Muscle layer of colon (tissue), 2 donors: ENCODE results near the gene RGL2.

Source experiments
- H3K27ac ChIP-seq: one replicate; pipeline ENCODE4 v1.7.0; 2013; ENCODE audit warnings: low read depth, mild to moderate bottlenecking, low read length, moderate library complexity
- H3K27me3 ChIP-seq, 2 donors: one replicate each; pipeline ENCODE4 v1.7.0; 2013; ENCODE audit warnings: low read length in 2 of 2, mild to moderate bottlenecking in 2 of 2; ENCODE audit not compliant: insufficient read depth in 2 of 2, control insufficient read depth in 1 of 2
- H3K36me3 ChIP-seq: one replicate; pipeline ENCODE4 v1.7.0; 2013; ENCODE audit warnings: mild to moderate bottlenecking, low read length; ENCODE audit not compliant: insufficient read depth
- H3K4me1 ChIP-seq: one replicate; pipeline ENCODE4 v1.7.0; 2013; ENCODE audit warnings: mild to moderate bottlenecking, low read length; ENCODE audit not compliant: insufficient read depth
- H3K4me3 ChIP-seq, 2 donors: one replicate each; pipeline ENCODE4 v1.7.0; 2013; ENCODE audit warnings: low read length in 2 of 2, low read depth in 1 of 2, mild to moderate bottlenecking in 1 of 2, moderate library complexity in 1 of 2
- H3K9ac ChIP-seq: one replicate; pipeline ENCODE4 v1.7.0; 2013; ENCODE audit warnings: low read length
- H3K9me3 ChIP-seq: one replicate; pipeline ENCODE4 v1.7.0; 2013; ENCODE audit warnings: mild to moderate bottlenecking, low read length
- donor health status: abdominal sarcoma.
- donor health status: Adenocarcinoma of cecum.

RGL2 gene

GRCh38 chr6:33299237-33299944 is 649 bp upstream of the RGL2 start:
- no peaks in the 10 kb centered on the region for H3K27me3 ChIP-seq

GRCh38 chr6:33297956-33298772 is 578 bp downstream of the RGL2 start:
- no peaks in the 10 kb centered on the region for H3K27me3 ChIP-seq
- H3K9ac ChIP-seq, result peak overlapping the region; percentile 76
- peak overlapping the region; percentile 86 to 96 for H3K4me3 ChIP-seq
- H3K4me1 ChIP-seq, result peaks cover 18% of the 10 kb centered on the region
- no peaks in the 10 kb centered on the region for H3K9me3 ChIP-seq
- H3K27ac ChIP-seq, result peak overlapping the region; percentile 98
- H3K36me3 ChIP-seq, result peaks cover 28% of the 10 kb centered on the region

More at GRCh38 chr6:33299237-33299944, 649 bp upstream of the RGL2 start:
- peak overlapping the region; percentile 97 for H3K9ac ChIP-seq
- H3K9me3 ChIP-seq, result no peaks in the 10 kb centered on the region
- H3K36me3 ChIP-seq, result peaks cover 25% of the 10 kb centered on the region
- peaks cover 18% of the 10 kb centered on the region for H3K4me1 ChIP-seq
- peak overlapping the region; percentile 86 to 96 for H3K4me3 ChIP-seq
- peak overlapping the region; percentile 98 for H3K27ac ChIP-seq

DNA sequence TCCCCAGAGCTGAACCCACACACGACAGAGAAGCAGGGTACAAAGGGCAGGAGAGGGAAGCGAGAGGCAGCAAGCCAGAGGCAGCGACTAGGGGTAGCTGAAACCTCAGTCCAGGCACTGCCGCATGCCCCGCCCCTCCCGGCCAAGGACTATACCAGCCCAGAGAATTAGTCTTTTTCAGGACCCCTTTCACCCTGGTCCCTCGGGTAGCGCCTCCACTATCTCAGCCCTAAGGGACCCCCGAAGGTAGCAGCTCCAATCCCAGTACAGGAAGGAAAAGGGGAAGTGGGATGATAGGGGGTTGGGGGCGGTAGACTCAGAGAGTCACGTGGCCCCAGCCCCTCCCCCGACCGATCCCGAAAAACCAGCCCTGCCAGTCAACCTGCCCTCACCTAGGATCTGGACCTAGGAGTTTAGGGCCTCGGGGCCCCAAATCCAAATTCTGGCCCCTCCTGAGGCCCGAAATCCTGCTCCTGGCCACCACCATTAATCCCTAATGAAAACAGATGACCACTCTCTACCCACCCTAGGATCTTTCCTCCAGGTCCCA is 1.3 kb downstream of the RGL2 start:
- H3K36me3 ChIP-seq, result peaks cover 35% of the 10 kb centered on the region

DNA sequence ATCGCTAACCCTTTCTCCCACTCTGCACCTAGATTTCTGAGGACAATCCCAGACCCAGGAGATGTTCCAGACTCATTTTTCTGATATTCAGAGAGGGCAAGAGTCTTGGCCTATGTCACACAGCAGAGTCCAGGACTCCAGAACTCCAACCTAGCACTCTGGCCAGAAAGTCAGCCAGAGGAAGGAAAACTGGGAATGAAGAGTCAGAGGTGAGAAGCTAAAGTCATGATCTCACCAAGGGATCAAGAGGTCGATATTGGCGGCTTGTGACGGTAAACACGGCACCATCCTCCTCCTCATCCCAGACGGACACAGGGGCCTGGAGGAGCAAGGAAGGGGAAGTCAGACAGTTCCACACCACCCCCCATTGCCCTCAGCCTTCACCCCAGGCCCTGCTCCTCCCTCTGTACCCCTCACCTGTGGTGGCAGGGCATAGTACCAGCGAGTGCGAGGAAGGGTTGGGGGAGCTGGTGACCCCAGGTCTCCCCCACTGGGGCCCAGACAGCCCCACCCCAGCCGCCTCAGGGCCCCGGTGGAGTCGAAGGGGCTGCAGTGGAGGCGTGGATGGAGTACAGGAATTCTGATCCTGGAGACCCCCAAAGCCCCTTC is 1.8 kb downstream of the RGL2 start:
- Histone ChIP-seq H3K4me3 (peak overlapping the region; percentile 24 to 63), H3K9ac (peak overlapping the region; percentile 27), H3K27ac (peak overlapping the region; percentile 75), H3K36me3 (peaks cover 40% of the 10 kb centered on the region), H3K27me3 (no peaks in the 10 kb centered on the region), H3K9me3 (no peaks in the 10 kb centered on the region), H3K4me1 (peaks cover 18% of the 10 kb centered on the region)

More for the DNA sequence above, 1.3 kb downstream of the RGL2 start:
- H3K9me3 ChIP-seq, result no peaks in the 10 kb centered on the region
- H3K27ac ChIP-seq, result peak overlapping the region; percentile 75
- no peaks in the 10 kb centered on the region for H3K27me3 ChIP-seq
- H3K9ac ChIP-seq, result peak overlapping the region; percentile 27
- peaks cover 18% of the 10 kb centered on the region for H3K4me1 ChIP-seq
- peak overlapping the region; percentile 24 to 63 for H3K4me3 ChIP-seq

GRCh38 chr6:33295621-33296369 is 2.9 kb downstream of the RGL2 start:
- Histone ChIP-seq H3K9me3 (no peaks in the 10 kb centered on the region), H3K27me3 (no peaks in the 10 kb centered on the region), H3K27ac (no peak overlapping the region), H3K4me1 (peaks cover 18% of the 10 kb centered on the region), H3K4me3 (no peak overlapping the region), H3K9ac (no peak overlapping the region), H3K36me3 (peaks cover 49% of the 10 kb centered on the region)

DNA sequence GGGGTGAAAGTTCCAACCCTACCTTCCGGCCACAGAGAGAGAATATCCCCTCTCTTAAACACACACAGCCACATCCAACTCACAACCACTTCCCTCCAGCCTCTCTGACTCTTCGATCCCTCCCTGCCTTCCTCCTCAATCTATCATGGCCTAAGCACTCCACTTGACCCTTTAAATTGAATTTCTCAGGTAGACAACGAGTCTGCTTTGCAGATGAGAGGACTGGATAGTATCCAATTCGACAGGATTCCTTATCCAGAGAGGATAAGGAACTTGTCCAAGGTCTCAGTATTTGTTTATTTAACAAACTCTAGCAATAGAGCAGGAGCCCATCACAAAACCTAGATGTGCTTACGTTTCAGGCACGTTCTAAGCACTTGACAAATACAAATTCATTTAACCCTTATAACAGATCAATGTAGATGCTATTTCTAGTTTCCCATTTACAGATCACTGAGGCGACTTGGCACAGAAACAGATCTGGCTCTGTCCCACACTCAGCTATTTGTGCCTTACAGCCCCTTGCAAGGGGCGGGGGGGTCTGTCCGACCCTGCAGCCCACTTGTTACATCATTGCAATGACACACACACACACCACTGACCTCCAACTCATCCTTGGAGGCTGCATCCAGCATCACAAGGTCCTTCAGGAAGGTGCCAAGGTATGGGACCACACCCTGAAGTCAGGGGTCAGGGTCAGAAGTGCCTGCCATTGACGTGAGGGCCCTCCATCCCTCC is 4.5 kb downstream of the RGL2 start:
- H3K36me3 ChIP-seq, result peaks cover 49% of the 10 kb centered on the region
- no peak overlapping the region for H3K9ac ChIP-seq

DNA sequence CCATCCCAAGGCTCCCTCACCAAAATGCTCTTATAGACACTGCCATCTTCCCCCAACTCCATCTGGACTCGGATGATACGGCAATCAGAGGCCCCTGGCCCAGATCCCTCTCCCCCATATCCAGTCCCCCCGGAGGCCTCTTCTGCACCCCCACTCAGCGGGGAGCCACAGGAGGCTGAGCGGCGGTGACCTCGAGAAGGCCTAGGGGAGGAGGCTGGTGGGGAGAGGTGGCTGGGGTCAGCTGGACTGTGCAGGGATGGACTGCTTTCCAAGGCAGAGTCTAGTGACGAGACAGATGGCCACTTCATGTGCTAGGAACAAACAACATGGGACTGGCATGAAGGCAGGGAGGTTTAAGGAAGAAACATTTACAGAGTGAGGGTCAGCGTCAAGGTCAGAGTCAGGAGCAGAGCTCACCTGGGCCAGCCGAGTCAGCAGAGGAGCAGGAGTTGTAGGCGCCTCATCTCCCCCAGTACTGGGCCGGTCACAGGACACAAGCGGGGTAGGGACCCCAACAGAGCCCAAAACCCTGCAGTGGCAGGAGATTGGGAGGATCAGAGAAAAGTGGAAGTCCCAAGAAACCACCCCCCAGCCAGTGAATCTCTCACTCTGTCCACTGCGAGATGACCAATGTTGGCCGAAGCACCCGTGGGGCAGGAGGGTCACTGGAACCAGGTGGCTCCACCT is 5.6 kb downstream of the RGL2 start:
- no peak overlapping the region for H3K4me3 ChIP-seq
- H3K36me3 ChIP-seq, result peaks cover 49% of the 10 kb centered on the region
- H3K4me1 ChIP-seq, result peaks cover 23% of the 10 kb centered on the region
- no peak overlapping the region for H3K27ac ChIP-seq
- H3K9ac ChIP-seq, result no peak overlapping the region
- H3K9me3 ChIP-seq, result no peaks in the 10 kb centered on the region
- no peaks in the 10 kb centered on the region for H3K27me3 ChIP-seq

More for the DNA sequence above, 4.5 kb downstream of the RGL2 start:
- H3K4me1 ChIP-seq, result peaks cover 18% of the 10 kb centered on the region
- no peaks in the 10 kb centered on the region for H3K27me3 ChIP-seq
- H3K27ac ChIP-seq, result no peak overlapping the region
- H3K4me3 ChIP-seq, result no peak overlapping the region
- no peaks in the 10 kb centered on the region for H3K9me3 ChIP-seq

DNA sequence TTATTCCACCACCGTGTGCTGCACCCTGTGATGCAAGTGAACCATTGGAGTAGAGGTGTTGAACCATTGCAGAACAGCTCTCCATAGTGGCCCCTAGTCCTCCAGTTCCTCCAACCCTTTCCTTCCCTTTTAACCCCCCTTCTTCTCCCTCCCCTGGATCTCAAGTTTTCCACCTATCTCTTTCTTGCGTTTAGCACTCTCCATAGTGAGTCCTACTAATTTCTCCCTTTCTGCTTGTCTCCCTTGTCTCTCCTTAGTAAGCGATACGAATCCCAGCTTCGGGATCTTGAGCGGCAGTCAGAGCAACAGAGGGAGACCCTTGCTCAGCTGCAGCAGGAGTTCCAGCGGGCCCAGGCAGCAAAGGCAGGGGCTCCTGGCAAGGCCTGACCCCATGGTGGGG is 8.3 kb downstream of the RGL2 start:
- H3K4me3 ChIP-seq, result peak overlapping the region in 1 of 2 donors; percentile 79
- peak overlapping the region; percentile 65 for H3K9ac ChIP-seq
- H3K9me3 ChIP-seq, result no peaks in the 10 kb centered on the region
- H3K4me1 ChIP-seq, result peaks cover 19% of the 10 kb centered on the region
- H3K27me3 ChIP-seq, result no peaks in the 10 kb centered on the region
- no peak overlapping the region for H3K27ac ChIP-seq
- peaks cover 54% of the 10 kb centered on the region for H3K36me3 ChIP-seq

- Histone ChIP-seq H3K9me3 (no peaks in the 10 kb centered on the region), H3K27ac (peak overlapping the region; percentile 91), H3K9ac (peak overlapping the region; percentile 65), H3K36me3 (peaks cover 51% of the 10 kb centered on the region), H3K27me3 (no peaks in the 10 kb centered on the region), H3K4me1 (peaks cover 19% of the 10 kb centered on the region), H3K4me3 (peak overlapping the region; percentile 79 to 83)
These were observed 8.9 kb downstream of the RGL2 start for GRCh38 chr6:33289784-33290315.
